CD14-positive monocyte (primary cell): ENCODE results near the gene GSTT2. TPM values are rescaled to one million over a fixed set of nuclear protein-coding genes. Genes with fewer than 3 reads are reported as not detected.

ENCODE experiments used
- DNase-seq, 3 donors: peaks; one replicate each; pipeline ENCODE4 v3.0.0-alpha.2; 2011 to 2022
- H2AFZ ChIP-seq: 2 replicates; pipeline ENCODE4 v1.6.0; 2012; ENCODE audit warnings: mild to moderate bottlenecking, low read depth, low read length, inconsistent platforms; ENCODE audit not compliant: insufficient read depth, poor library complexity, severe bottlenecking
- H3K27ac ChIP-seq, 2 donors: 1 replicate in 1 of 2; 2 replicates in 1 of 2; pipeline ENCODE4 v1.5.1; 2012 to 2013; ENCODE audit warnings: low read length in 2 of 2, control low read depth in 1 of 2, inconsistent platforms in 1 of 2, low read depth in 1 of 2, mild to moderate bottlenecking in 1 of 2
- H3K27me3 ChIP-seq, 2 donors: one replicate each; pipeline versions ENCODE4 v1.6.0 to v1.6.1; 2011 to 2013; ENCODE audit warnings: low read length in 2 of 2; ENCODE audit not compliant: control insufficient read depth in 2 of 2, insufficient read depth in 2 of 2
- H3K36me3 ChIP-seq, 2 donors: replicated peaks in 1 of 2; 1 replicate in 1 of 2; 2 replicates in 1 of 2; pipeline versions ENCODE4 v1.5.1 to v1.6.1; 2012 to 2013; ENCODE audit warnings: low read length in 2 of 2, control low read depth in 1 of 2, inconsistent platforms in 1 of 2, mild to moderate bottlenecking in 1 of 2; ENCODE audit not compliant: insufficient read depth in 2 of 2, control insufficient read depth in 1 of 2
- H3K4me1 ChIP-seq, 2 donors: 1 replicate in 1 of 2; 2 replicates in 1 of 2; pipeline versions ENCODE4 v1.5.1 to v1.6.1; 2012 to 2013; ENCODE audit warnings: low read length in 2 of 2, control low read depth in 1 of 2, inconsistent platforms in 1 of 2, mild to moderate bottlenecking in 1 of 2, moderate library complexity in 1 of 2; ENCODE audit not compliant: insufficient read depth in 2 of 2, control insufficient read depth in 1 of 2
- H3K4me2 ChIP-seq: replicated peaks from 2 replicates; pipeline ENCODE3; 2012; ENCODE audit warnings: low read length, moderate library complexity, mild to moderate bottlenecking; ENCODE audit not compliant: poor library complexity, severe bottlenecking; ENCODE audit errors: extremely low read depth
- H3K4me3 ChIP-seq, 3 experiments: fragments of 200-600 bp in 1 of 3; sonication (generic) in 1 of 3; replicated peaks in 1 of 3; 1 replicate in 2 of 3; 2 replicates in 1 of 3; pipeline ENCODE4 v1.5.1; 2011 to 2013; ENCODE audit warnings: low read length in 3 of 3, mild to moderate bottlenecking in 3 of 3, control low read depth in 2 of 3, low read depth in 2 of 3, inconsistent platforms in 1 of 3, moderate library complexity in 1 of 3
- H3K79me2 ChIP-seq: 2 replicates; pipeline ENCODE4 v1.6.0; 2012; ENCODE audit warnings: mild to moderate bottlenecking, control low read depth, inconsistent platforms, low read length, moderate library complexity; ENCODE audit not compliant: insufficient read depth
- H3K9ac ChIP-seq: 2 replicates; pipeline ENCODE4 v1.6.0; 2017; ENCODE audit warnings: low read length, mild to moderate bottlenecking; ENCODE audit not compliant: insufficient read depth, poor library complexity, severe bottlenecking
- H3K9me3 ChIP-seq, 2 donors: replicated peaks in 1 of 2; 1 replicate in 1 of 2; 2 replicates in 1 of 2; pipeline versions ENCODE4 v1.5.1 to v1.6.1; 2012 to 2013; ENCODE audit warnings: low read length in 2 of 2, control low read depth in 1 of 2; ENCODE audit not compliant: control insufficient read depth in 1 of 2, insufficient read depth in 1 of 2
- H4K20me1 ChIP-seq: 2 replicates; pipeline ENCODE4 v1.6.0; 2012; ENCODE audit warnings: mild to moderate bottlenecking, low read length, control low read depth, moderate library complexity; ENCODE audit not compliant: insufficient read depth
- H3K27ac Mint-ChIP-seq, 7 donors: one replicate each; pipeline ENCODE4 v1.8.0; 2020; ENCODE audit warnings: mild to moderate bottlenecking in 7 of 7, mixed read lengths in 7 of 7, moderate library complexity in 6 of 7, inconsistent platforms in 2 of 7
- H3K27me3 Mint-ChIP-seq, 3 donors: one replicate each; pipeline ENCODE4 v1.8.0; 2021 to 2022; ENCODE audit warnings: low read depth in 3 of 3, mild to moderate bottlenecking in 3 of 3, mixed read lengths in 3 of 3, moderate library complexity in 3 of 3, inconsistent platforms in 1 of 3
- H3K36me3 Mint-ChIP-seq, 2 donors: one replicate each; pipeline ENCODE4 v1.8.0; 2020; ENCODE audit warnings: mixed read lengths in 2 of 2, inconsistent platforms in 1 of 2, mild to moderate bottlenecking in 1 of 2
- H3K4me1 Mint-ChIP-seq: one replicate; pipeline ENCODE4 v1.8.0; 2020; ENCODE audit warnings: mild to moderate bottlenecking, mixed read lengths
- H3K4me3 Mint-ChIP-seq, 2 donors: one replicate each; pipeline ENCODE4 v1.8.0; 2020; ENCODE audit warnings: mild to moderate bottlenecking in 2 of 2, mixed read lengths in 2 of 2, moderate library complexity in 1 of 2
- H3K9me3 Mint-ChIP-seq, 7 donors: one replicate each; pipeline ENCODE4 v1.8.0; 2020 to 2022; ENCODE audit warnings: mixed read lengths in 7 of 7, mild to moderate bottlenecking in 6 of 7, moderate library complexity in 6 of 7, inconsistent platforms in 2 of 7
- WGBS: methylation state at CpG from one replicate; pipeline ENCODE4 v1.1.5; 2013; ENCODE audit warnings: missing lambda C conversion rate; ENCODE audit not compliant: insufficient coverage; 5-methylcytosine and 5-hydroxymethylcytosine counted together
- intact Hi-C, 2 donors: fragments of 100-400 bp; cut with micrococcal nuclease; formaldehyde crosslinking; loops; one replicate each; pipeline versions ENCODE4 v1.15.0 to v1.15.1; 2023
- polyA plus RNA-seq, 3 donors: library from polyadenylated mRNA; depleted of rRNA in 1 of 3; unstranded in 2 of 3; stranded (reverse) in 1 of 3; fragments of 300-500 nt in 2 of 3; fragments of >200 nt in 1 of 3; fragmentation: Illumina TruSeq in 2 of 3; gene quantifications; 1 replicate in 2 of 3; 2 replicates in 1 of 3; pipeline ENCODE4 v1.2.3, GENCODE V29; 2012 to 2021
- TF ChIP-seq, protein P1 (sequence below): fragments of 200-600 bp; IDR thresholded peaks from one replicate; pipeline ENCODE4 v1.8.0; 2022; ENCODE audit warnings: antibody characterized with exemption, mild to moderate bottlenecking

Gene GSTT2
- polyA plus RNA-seq, 3 donors = 0.15 TPM; not detected in 2

- no peak overlapping the region for H3K27ac ChIP-seq
- peaks cover 28% of the 10 kb centered on the region for H3K79me2 ChIP-seq
- peaks cover 0 to 1% (median 0%) of the 10 kb centered on the region in 3 donors for H3K27me3 Mint-ChIP-seq
- no peak overlapping the region for H3K4me3 Mint-ChIP-seq
- H3K9me3 ChIP-seq = no peaks in the 10 kb centered on the region
- H4K20me1 ChIP-seq = no peaks in the 10 kb centered on the region
- H3K4me1 Mint-ChIP-seq = peaks cover 14% of the 10 kb centered on the region
- H3K4me2 ChIP-seq = no peak overlapping the region
- no peak overlapping the region for H3K27ac Mint-ChIP-seq
- no peaks in the 10 kb centered on the region for H3K27me3 ChIP-seq
- no peak overlapping the region for H3K4me3 ChIP-seq
- H3K9ac ChIP-seq = no peak overlapping the region
- H3K4me1 ChIP-seq = peaks cover 11 to 12% of the 10 kb centered on the region in 2 donors
- no peaks in the 10 kb centered on the region for H3K36me3 Mint-ChIP-seq
- intact Hi-C loops = loop anchor here (5.0 kb wide), 2 partner anchors 72 to 222 kb away; partner anchors contain the start of gene SMARCB1 (in 1 of the 2)
- H3K9me3 Mint-ChIP-seq = peaks cover 0 to 3% (median 0%) of the 10 kb centered on the region in 7 donors
- TF ChIP-seq, protein P1, sequence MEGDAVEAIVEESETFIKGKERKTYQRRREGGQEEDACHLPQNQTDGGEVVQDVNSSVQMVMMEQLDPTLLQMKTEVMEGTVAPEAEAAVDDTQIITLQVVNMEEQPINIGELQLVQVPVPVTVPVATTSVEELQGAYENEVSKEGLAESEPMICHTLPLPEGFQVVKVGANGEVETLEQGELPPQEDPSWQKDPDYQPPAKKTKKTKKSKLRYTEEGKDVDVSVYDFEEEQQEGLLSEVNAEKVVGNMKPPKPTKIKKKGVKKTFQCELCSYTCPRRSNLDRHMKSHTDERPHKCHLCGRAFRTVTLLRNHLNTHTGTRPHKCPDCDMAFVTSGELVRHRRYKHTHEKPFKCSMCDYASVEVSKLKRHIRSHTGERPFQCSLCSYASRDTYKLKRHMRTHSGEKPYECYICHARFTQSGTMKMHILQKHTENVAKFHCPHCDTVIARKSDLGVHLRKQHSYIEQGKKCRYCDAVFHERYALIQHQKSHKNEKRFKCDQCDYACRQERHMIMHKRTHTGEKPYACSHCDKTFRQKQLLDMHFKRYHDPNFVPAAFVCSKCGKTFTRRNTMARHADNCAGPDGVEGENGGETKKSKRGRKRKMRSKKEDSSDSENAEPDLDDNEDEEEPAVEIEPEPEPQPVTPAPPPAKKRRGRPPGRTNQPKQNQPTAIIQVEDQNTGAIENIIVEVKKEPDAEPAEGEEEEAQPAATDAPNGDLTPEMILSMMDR = no peak
- H3K36me3 ChIP-seq = no peaks in the 10 kb centered on the region
- DNase-seq = no peak
- no peak overlapping the region for H2AFZ ChIP-seq
- WGBS = 95% methylated on average over 6 of the region's 7 CpGs
Measured at GRCh38 chr22:24009227-24010017, 29.5 kb downstream of the GSTT2 start.

DNA sequence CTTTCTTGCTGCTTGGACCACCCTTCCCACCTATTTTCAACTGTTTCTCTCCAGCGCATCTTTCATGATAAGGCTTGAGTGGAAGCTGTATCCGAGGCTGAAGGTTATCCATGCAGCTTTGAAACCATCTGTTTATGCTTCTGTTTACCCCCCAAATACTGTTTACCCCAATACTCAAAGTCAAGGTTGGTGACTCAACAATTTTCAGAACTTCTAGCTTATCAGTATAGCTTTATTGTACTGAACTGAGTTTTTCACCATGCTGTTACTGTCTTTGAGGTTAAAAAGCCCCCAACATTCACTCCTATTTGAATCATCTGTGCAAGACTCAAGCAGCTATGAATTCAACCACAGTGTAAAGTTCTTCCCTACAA, 30.1 kb downstream of the GSTT2 start:
- Mint-ChIP-seq H3K27ac (peak overlapping the region in 2 of 7 donors; percentile 14 to 44), H3K4me3 (no peak overlapping the region), H3K36me3 (no peaks in the 10 kb centered on the region), H3K4me1 (peaks cover 14% of the 10 kb centered on the region), H3K27me3 (peaks cover 0 to 1% (median 0%) of the 10 kb centered on the region in 3 donors), H3K9me3 (peaks cover 0 to 3% (median 0%) of the 10 kb centered on the region in 7 donors)
- no peaks in the 10 kb centered on the region for H3K36me3 ChIP-seq
- TF ChIP-seq, protein P1 = no peak
- H3K4me3 ChIP-seq = no peak overlapping the region
- peaks cover 11 to 12% of the 10 kb centered on the region in 2 donors for H3K4me1 ChIP-seq
- H3K79me2 ChIP-seq = peaks cover 34% of the 10 kb centered on the region
- H3K9ac ChIP-seq = no peak overlapping the region
- intact Hi-C loops = loop anchor here in 1 of 2 donors (5.0 kb wide), 1 partner anchor 223 kb away; the partner anchor contains the start of gene SMARCB1
- DNase-seq = no peak
- no CpG with 5 or more reads among the region's 2 CpGs for WGBS
- no peak overlapping the region for H3K27ac ChIP-seq
- H2AFZ ChIP-seq = no peak overlapping the region
- H3K4me2 ChIP-seq = no peak overlapping the region
- no peaks in the 10 kb centered on the region for H3K27me3 ChIP-seq
- H3K9me3 ChIP-seq = no peaks in the 10 kb centered on the region
- H4K20me1 ChIP-seq = no peaks in the 10 kb centered on the region
